ENCODE data around the gene PAXX.

DNA sequence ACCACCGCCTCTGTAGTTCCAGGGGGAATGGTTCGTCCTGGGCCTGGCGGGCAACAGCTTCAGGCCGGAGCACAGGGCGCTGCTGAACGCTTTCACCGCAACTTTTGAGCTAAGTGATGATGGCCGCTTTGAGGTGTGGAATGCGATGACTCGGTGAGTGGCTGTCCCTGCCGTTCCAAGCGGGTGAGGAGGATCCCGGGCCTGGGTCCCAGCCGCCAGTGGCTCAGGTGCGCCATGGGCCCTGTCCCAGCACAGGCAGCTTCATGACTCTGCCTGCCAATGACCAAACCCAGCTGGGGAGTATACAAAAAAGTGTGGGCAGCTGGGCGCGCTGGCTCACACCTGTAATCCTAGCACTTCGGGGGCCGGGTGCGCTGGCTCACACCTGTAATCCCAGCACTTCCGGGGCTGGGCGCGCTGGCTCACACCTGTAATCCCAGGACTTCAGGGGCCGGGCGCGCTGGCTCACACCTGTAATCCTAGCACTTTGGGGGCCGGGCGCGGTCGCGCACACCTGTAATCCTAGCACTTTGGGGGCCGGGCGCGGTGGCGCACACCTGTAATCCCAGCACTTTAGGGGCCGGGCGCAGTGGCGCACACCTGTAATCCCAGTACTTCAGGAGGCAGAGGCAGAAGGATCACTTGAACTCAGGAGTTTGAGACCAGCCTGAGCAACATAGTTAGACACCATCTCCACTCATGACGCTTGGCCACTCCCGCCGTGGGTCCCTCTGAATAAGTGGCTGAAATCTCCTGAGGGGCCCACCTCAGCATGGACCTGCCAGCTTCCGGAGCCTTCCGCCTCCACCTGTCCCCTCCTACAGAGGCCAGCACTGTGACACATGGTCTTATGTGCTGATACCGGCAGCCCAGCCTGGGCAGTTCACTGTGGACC lies 39.1 kb upstream of the PAXX start:
- TF ChIP-seq, protein P1, sequence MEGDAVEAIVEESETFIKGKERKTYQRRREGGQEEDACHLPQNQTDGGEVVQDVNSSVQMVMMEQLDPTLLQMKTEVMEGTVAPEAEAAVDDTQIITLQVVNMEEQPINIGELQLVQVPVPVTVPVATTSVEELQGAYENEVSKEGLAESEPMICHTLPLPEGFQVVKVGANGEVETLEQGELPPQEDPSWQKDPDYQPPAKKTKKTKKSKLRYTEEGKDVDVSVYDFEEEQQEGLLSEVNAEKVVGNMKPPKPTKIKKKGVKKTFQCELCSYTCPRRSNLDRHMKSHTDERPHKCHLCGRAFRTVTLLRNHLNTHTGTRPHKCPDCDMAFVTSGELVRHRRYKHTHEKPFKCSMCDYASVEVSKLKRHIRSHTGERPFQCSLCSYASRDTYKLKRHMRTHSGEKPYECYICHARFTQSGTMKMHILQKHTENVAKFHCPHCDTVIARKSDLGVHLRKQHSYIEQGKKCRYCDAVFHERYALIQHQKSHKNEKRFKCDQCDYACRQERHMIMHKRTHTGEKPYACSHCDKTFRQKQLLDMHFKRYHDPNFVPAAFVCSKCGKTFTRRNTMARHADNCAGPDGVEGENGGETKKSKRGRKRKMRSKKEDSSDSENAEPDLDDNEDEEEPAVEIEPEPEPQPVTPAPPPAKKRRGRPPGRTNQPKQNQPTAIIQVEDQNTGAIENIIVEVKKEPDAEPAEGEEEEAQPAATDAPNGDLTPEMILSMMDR (IDR thresholded peaks at IDR 0.05) = no peak
- TF ChIP-seq POLR2AphosphoS5 (IDR thresholded peaks at IDR 0.05; ENCODE audit: low read depth, low read length) = no peak
- no peak for TF ChIP-seq TCF7L2 (IDR thresholded peaks at IDR 0.05; ENCODE audit: low read depth, low read length)
- TF ChIP-seq, protein P2, sequence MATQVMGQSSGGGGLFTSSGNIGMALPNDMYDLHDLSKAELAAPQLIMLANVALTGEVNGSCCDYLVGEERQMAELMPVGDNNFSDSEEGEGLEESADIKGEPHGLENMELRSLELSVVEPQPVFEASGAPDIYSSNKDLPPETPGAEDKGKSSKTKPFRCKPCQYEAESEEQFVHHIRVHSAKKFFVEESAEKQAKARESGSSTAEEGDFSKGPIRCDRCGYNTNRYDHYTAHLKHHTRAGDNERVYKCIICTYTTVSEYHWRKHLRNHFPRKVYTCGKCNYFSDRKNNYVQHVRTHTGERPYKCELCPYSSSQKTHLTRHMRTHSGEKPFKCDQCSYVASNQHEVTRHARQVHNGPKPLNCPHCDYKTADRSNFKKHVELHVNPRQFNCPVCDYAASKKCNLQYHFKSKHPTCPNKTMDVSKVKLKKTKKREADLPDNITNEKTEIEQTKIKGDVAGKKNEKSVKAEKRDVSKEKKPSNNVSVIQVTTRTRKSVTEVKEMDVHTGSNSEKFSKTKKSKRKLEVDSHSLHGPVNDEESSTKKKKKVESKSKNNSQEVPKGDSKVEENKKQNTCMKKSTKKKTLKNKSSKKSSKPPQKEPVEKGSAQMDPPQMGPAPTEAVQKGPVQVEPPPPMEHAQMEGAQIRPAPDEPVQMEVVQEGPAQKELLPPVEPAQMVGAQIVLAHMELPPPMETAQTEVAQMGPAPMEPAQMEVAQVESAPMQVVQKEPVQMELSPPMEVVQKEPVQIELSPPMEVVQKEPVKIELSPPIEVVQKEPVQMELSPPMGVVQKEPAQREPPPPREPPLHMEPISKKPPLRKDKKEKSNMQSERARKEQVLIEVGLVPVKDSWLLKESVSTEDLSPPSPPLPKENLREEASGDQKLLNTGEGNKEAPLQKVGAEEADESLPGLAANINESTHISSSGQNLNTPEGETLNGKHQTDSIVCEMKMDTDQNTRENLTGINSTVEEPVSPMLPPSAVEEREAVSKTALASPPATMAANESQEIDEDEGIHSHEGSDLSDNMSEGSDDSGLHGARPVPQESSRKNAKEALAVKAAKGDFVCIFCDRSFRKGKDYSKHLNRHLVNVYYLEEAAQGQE (IDR thresholded peaks at IDR 0.05; ENCODE audit: insufficient read depth in 1 of 2, low read depth in 2 of 2, low read length in 1 of 2) = no peak

All from Panc1 (cell line).